ENCODE data around the gene TP53INP2.

The TP53INP2 gene

DNA sequence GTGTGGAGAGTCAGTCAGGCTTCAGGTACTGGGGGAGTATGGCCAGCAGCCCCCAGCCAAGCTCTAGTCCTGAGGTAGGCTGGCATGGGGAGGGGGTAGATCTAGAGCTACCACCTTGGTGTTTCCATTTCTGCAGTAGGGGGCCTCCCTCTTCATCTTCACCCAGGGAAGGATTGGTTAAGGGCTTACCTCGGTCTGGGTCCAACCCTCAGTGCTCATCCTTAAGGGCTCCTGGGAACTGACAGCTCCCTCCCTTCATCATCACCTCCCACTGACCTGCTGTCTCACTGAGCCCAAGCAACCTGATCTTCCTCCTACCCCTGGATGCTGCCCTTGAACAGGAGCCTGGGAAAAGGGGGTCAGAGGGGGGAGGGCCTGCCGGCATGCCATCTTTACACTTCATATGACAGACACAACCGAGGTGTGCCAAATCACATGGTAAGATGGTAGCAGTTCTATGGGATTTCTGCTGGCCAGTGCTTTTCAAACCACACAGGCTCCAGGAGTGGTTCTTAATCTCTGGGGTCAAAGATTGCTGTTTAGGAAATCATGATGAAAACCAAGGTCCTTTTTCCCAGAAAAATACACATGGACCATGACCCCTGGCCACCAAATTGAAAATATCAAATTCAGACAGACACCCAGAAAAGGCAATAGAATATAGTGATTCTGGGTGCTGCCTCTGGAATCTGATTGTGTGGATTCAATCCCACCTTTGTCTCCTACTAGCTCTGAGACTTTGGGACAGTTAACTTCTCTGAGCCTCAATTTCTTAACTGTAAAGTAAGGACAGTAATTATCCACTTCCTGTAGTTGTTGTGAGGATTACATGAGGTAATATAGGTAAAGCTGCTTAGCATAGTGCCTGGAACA lies 3.0 kb downstream of the TP53INP2 start:
- TF ChIP-seq, protein P1, sequence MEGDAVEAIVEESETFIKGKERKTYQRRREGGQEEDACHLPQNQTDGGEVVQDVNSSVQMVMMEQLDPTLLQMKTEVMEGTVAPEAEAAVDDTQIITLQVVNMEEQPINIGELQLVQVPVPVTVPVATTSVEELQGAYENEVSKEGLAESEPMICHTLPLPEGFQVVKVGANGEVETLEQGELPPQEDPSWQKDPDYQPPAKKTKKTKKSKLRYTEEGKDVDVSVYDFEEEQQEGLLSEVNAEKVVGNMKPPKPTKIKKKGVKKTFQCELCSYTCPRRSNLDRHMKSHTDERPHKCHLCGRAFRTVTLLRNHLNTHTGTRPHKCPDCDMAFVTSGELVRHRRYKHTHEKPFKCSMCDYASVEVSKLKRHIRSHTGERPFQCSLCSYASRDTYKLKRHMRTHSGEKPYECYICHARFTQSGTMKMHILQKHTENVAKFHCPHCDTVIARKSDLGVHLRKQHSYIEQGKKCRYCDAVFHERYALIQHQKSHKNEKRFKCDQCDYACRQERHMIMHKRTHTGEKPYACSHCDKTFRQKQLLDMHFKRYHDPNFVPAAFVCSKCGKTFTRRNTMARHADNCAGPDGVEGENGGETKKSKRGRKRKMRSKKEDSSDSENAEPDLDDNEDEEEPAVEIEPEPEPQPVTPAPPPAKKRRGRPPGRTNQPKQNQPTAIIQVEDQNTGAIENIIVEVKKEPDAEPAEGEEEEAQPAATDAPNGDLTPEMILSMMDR (IDR thresholded peaks at IDR 0.05; ENCODE audit: extremely low read depth, missing control alignments), result no peak
- no peak for DNase-seq (ENCODE audit: low spot score)

DNA sequence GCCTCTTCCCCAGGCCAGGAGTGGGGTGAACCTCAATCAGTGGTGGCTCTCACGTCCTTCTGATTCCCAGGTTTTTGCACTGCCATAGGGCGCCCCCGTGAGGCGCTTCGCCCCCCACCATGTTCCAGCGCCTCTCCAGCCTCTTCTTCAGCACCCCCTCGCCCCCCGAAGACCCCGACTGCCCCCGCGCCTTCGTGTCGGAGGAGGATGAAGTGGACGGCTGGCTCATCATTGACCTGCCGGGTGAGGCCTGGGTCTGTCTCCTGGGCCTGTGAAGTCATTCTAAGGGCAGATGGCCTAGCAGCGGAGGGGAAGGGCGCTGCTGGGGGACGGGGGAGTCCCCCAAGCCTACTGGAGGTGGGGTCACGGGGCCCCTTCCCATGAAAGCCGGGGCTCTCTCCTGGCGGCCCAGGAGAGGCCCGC lies 4.5 kb downstream of the TP53INP2 start:
- TF ChIP-seq, protein P1 (IDR thresholded peaks at IDR 0.05; ENCODE audit: extremely low read depth, missing control alignments), result peak; percentile 59
- DNase-seq (ENCODE audit: low spot score), result peak; percentile 73

DNA sequence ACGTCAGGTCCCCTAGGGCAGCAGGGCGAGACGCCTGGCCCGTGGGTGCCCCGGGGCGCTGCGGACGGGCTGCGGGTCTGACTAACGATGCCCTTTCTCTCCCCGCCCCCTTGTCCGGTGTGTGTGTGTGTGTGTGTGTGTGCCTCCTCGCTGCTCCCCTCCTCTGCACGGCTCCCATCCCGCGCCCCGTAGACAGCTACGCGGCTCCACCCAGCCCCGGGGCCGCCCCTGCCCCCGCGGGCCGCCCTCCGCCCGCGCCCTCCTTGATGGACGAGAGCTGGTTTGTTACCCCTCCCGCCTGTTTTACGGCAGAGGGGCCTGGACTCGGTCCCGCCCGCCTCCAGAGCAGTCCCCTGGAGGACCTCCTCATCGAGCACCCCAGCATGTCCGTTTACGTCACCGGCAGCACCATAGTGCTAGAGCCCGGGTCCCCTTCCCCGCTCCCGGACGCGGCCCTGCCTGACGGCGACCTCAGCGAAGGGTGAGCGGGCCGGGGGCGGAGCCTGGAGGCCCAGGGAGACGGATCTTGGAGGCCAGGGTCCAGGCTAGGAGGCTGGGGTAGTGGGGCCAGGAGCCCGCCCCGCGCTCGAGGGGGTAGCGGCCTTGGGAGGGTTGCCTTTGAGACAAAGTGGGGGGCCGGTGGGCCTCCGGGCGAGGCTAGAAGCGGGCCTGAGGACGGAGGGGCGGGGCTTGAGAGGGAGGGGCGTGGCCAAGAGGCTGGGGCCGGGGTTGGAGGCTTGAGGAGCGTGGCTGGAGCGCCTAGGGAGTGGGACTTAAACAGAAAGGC lies 5.1 kb downstream of the TP53INP2 start:
- DNase-seq (ENCODE audit: low spot score), result peak; percentile 95
- TF ChIP-seq, protein P1 (IDR thresholded peaks at IDR 0.05; ENCODE audit: extremely low read depth, missing control alignments), result no peak

- TF ChIP-seq, protein P1 (IDR thresholded peaks at IDR 0.05; ENCODE audit: extremely low read depth, missing control alignments), result peak; percentile 4
Observed at GRCh38 chr20:34709831-34710567, 5.9 kb downstream of the TP53INP2 start.

GRCh38 chr20:34710568-34710839 lies 6.4 kb downstream of the TP53INP2 start:
- TF ChIP-seq, protein P1 (IDR thresholded peaks at IDR 0.05; ENCODE audit: extremely low read depth, missing control alignments), result no peak
- no peak for DNase-seq (ENCODE audit: low spot score)

More at GRCh38 chr20:34709831-34710567, 5.9 kb downstream of the TP53INP2 start:
- peak; percentile 91 for DNase-seq (ENCODE audit: low spot score)

- no peak for DNase-seq (ENCODE audit: low spot score)
- TF ChIP-seq, protein P1 (IDR thresholded peaks at IDR 0.05; ENCODE audit: extremely low read depth, missing control alignments), result no peak
Observed at GRCh38 chr20:34710861-34711574, 6.9 kb downstream of the TP53INP2 start.

Data from GM20000 (cell line).